ENCODE data around the gene SIPA1L3. TPM values are rescaled to one million over a fixed set of nuclear protein-coding genes. Genes with fewer than 3 reads are reported as not detected.

The SIPA1L3 gene
- total RNA-seq, 4 donors from 2014 or later, result 11.1 to 25.3 (median 14.5) TPM

DNA sequence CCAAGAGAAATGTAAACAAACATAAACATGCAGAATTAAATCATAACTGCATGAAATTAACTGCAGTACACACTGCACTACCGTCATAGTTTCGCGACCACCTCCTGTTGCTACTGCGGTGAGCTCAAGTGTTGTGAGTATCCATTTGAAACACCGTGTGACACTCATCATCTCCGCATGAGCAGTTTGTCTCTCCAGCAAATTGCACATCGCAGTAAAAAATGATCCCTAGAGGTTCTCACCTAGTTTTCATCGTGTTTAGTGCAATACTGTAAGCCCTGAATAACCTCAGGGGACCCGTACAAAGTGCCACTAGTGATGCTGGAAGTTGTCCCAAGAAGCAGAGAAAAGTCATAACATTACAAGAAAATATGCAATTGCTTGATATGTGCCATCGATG, 169.3 kb downstream of the SIPA1L3 start:
- WGBS, 2 donors, result 90 to 94% methylated on average over 10 of the region's 10 CpGs
- no peak overlapping the region for H3K4me3 ChIP-seq
- H3K9me3 ChIP-seq, result no peaks in the 10 kb centered on the region
- intact Hi-C loops (cut with DNase I), result no loop called here
- DNase-seq, result no peak
- H3K4me1 ChIP-seq, result peaks cover 0 to 10% (median 0%) of the 10 kb centered on the region in 3 donors
- H3K27ac ChIP-seq, result no peak overlapping the region
- no peaks in the 10 kb centered on the region for H3K27me3 ChIP-seq
- peaks cover 0 to 4% (median 0%) of the 10 kb centered on the region in 3 donors for H3K36me3 ChIP-seq
- TF ChIP-seq, protein P1, sequence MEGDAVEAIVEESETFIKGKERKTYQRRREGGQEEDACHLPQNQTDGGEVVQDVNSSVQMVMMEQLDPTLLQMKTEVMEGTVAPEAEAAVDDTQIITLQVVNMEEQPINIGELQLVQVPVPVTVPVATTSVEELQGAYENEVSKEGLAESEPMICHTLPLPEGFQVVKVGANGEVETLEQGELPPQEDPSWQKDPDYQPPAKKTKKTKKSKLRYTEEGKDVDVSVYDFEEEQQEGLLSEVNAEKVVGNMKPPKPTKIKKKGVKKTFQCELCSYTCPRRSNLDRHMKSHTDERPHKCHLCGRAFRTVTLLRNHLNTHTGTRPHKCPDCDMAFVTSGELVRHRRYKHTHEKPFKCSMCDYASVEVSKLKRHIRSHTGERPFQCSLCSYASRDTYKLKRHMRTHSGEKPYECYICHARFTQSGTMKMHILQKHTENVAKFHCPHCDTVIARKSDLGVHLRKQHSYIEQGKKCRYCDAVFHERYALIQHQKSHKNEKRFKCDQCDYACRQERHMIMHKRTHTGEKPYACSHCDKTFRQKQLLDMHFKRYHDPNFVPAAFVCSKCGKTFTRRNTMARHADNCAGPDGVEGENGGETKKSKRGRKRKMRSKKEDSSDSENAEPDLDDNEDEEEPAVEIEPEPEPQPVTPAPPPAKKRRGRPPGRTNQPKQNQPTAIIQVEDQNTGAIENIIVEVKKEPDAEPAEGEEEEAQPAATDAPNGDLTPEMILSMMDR (IDR thresholded peaks at IDR 0.05), result no peak
- no peak for TF ChIP-seq POLR2A (IDR thresholded peaks at IDR 0.05)

DNA sequence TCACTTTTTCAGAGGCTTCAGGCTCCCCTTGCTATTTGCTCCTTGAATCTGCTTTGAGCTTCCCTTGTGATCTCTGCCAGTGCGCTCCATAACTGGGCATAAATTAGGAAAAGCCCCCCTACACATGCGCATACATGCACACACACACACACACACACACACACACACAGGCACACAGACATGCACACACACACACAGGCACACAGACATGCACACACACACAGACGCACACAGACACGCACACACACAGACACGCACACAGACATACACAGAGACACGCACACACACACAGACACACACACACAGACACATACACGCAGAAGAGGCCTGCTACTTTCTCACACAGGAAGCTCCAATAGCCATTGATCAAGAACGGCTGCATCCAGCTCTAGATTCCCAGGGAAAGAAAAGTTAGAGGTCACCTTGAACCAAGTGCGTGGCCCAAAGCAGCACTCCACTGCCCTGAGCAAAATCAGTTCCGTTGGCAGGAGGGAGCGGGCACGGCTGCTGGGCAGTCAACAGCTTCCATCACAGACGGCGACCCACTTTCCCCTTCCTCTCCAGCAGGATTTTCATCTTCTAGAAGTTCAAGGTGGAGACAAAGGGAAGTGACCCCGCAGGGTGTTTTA, 171.4 kb downstream of the SIPA1L3 start:
- TF ChIP-seq, protein P1 (IDR thresholded peaks at IDR 0.05), result no peak
- no peak for TF ChIP-seq POLR2A (IDR thresholded peaks at IDR 0.05)
- no peaks in the 10 kb centered on the region for H3K9me3 ChIP-seq
- H3K27me3 ChIP-seq, result no peaks in the 10 kb centered on the region
- H3K4me3 ChIP-seq, result no peak overlapping the region
- peaks cover 0 to 10% (median 0%) of the 10 kb centered on the region in 3 donors for H3K4me1 ChIP-seq
- H3K27ac ChIP-seq, result no peak overlapping the region
- intact Hi-C loops (cut with DNase I), result no loop called here
- H3K36me3 ChIP-seq, result peaks cover 0 to 24% (median 20%) of the 10 kb centered on the region in 3 donors
- no peak for DNase-seq
- WGBS, 2 donors, result 92 to 97% methylated on average over 7 to 11 of the region's 15 CpGs

DNA sequence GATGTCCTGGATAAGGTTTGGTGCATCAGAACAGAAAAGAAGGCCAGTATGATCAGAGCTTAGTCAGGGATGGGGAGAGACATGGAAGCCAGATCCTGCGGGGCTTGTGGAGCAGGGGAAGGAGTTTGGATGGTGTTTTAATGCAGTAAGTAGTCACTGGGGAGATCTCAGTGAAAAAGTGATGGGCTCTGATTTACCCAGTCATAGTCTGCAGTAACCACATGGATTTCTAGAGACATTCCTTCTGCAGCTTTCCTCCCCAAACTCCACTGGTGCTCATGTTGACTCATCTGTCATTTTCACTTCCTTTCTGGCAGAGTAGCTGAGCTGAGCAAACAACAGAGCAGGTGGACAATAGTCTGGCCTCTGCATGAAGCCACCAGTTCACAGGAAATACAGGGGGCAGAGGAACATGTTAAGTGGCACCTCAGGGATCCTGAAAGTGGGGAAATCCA, 172.9 kb downstream of the SIPA1L3 start:
- TF ChIP-seq, protein P1 (IDR thresholded peaks at IDR 0.05), result no peak
- TF ChIP-seq POLR2A (IDR thresholded peaks at IDR 0.05), result no peak
- intact Hi-C loops (cut with DNase I), result no loop called here
- 60 to 78% methylated on average over 1 of the region's 1 CpG for WGBS, 2 donors

DNA sequence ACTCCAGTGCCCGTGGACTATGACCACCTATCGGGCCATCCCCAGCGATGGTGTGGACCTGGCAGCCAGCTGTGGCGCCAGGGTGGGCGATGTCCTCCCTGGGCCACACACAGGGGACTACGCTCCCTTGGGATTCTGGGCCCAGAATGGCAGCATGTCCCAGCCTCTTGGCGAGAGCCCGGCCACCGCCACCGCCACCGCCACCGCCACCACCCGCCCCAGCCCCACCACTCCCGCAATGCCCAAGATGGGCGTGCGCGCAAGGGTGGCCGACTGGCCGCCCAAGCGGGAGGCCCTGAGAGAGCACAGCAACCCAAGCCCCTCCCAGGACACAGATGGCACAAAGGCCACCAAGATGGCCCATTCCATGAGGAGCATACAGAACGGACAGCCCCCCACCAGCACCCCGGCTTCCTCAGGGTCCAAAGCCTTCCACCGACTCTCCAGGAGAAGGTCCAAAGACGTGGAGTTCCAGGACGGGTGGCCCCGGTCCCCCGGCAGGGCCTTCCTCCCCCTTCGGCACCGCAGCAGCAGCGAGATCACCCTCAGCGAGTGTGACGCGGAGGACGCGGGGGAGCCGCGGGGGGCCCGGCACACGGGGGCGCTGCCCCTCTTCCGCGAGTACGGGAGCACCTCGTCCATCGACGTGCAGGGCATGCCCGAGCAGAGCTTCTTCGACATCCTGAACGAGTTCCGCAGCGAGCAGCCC, 174.7 kb downstream of the SIPA1L3 start:
- peaks cover 0 to 32% (median 22%) of the 10 kb centered on the region in 3 donors for H3K36me3 ChIP-seq
- H3K27me3 ChIP-seq, result no peaks in the 10 kb centered on the region
- H3K4me1 ChIP-seq, result peaks cover 0 to 10% (median 0%) of the 10 kb centered on the region in 3 donors
- DNase-seq, result no peak
- H3K27ac ChIP-seq, result no peak overlapping the region
- intact Hi-C loops (cut with DNase I), result no loop called here
- H3K9me3 ChIP-seq, result no peaks in the 10 kb centered on the region
- H3K4me3 ChIP-seq, result no peak overlapping the region
- WGBS, 2 donors, result 95 to 100% methylated on average over 3 to 16 of the region's 51 CpGs
- TF ChIP-seq, protein P1 (IDR thresholded peaks at IDR 0.05), result no peak
- TF ChIP-seq POLR2A (IDR thresholded peaks at IDR 0.05), result no peak

More for the DNA sequence above, 172.9 kb downstream of the SIPA1L3 start:
- Histone ChIP-seq H3K27ac (no peak overlapping the region), H3K9me3 (no peaks in the 10 kb centered on the region), H3K36me3 (peaks cover 0 to 32% (median 22%) of the 10 kb centered on the region in 3 donors), H3K4me3 (no peak overlapping the region), H3K27me3 (no peaks in the 10 kb centered on the region), H3K4me1 (peaks cover 0 to 10% (median 0%) of the 10 kb centered on the region in 3 donors)
- no peak for DNase-seq
